Ascending aorta (tissue), 2 donors: ENCODE data around the gene FGD6. TPM values are rescaled to one million over a fixed set of nuclear protein-coding genes. Genes with fewer than 3 reads are reported as not detected.
A peak's percentile ranks its signal among the peaks of the same experiment; 100 is the strongest.
"Not testable (repeated sequence)": the region's sequence is repeated elsewhere in the genome, so short reads cannot be mapped to it uniquely, and the experiment has no call there.

Experiments used
- DNase-seq, 2 donors: peaks; one replicate each; pipeline ENCODE4 v3.0.0-alpha.2; 2019; ENCODE audit warnings: low spot score in 2 of 2
- H3K27ac ChIP-seq, 2 donors: fragments of 200-600 bp; sonication (generic); one replicate each; pipeline ENCODE4 v1.5.1; 2016 to 2017; ENCODE audit warnings: mild to moderate bottlenecking in 1 of 2
- H3K27me3 ChIP-seq: fragments of 200-600 bp; sonication (generic); one replicate; pipeline ENCODE4 v1.5.1; 2017
- H3K36me3 ChIP-seq, 2 donors: fragments of 200-600 bp; sonication (generic); one replicate each; pipeline ENCODE4 v1.5.1; 2016
- H3K4me1 ChIP-seq, 2 donors: fragments of 200-600 bp; sonication (generic); one replicate each; pipeline ENCODE4 v1.5.1; 2016 to 2017; ENCODE audit warnings: mild to moderate bottlenecking in 1 of 2
- H3K4me3 ChIP-seq, 2 donors: fragments of 200-600 bp; sonication (generic); one replicate each; pipeline ENCODE4 v1.5.1; 2016 to 2017; ENCODE audit warnings: mild to moderate bottlenecking in 1 of 2
- H3K9me3 ChIP-seq, 2 donors: fragments of 200-600 bp; sonication (generic); one replicate each; pipeline ENCODE4 v1.5.1; 2016
- CTCF ChIP-seq, 3 experiments: fragments of 200-600 bp in 2 of 3; fragments of 450-650 bp in 1 of 3; sonication (generic) in 2 of 3; IDR thresholded peaks; one replicate each; pipeline ENCODE4 v1.5.1; 2016 to 2019; ENCODE audit warnings: antibody characterized with exemption in 3 of 3, mild to moderate bottlenecking in 1 of 3, moderate library complexity in 1 of 3
- intact Hi-C: fragments of 100-400 bp; cut with DNase I; formaldehyde crosslinking; loops from one replicate; pipeline ENCODE4 v1.15.1; 2023
- total RNA-seq: library from RNA; depleted of rRNA; stranded (reverse); fragments of >200 nt; gene quantifications from one replicate; pipeline ENCODE4 v1.1.0, GENCODE V29; 2016

FGD6 gene
- total RNA-seq, 1 donor from 2014 or later: 2.0 TPM

- TF ChIP-seq CTCF (IDR thresholded peaks at IDR 0.05): no peak
- no peak overlapping the region for H3K4me3 ChIP-seq
- peaks cover 4 to 42% of the 10 kb centered on the region in 2 donors for H3K4me1 ChIP-seq
- H3K27me3 ChIP-seq: no peaks in the 10 kb centered on the region
- no peak for DNase-seq
- peaks cover 6 to 8% of the 10 kb centered on the region in 2 donors for H3K36me3 ChIP-seq
- no peaks in the 10 kb centered on the region for H3K9me3 ChIP-seq
- intact Hi-C loops: no loop called here
- H3K27ac ChIP-seq: peak overlapping the region; percentile 80 to 84
Observed at GRCh38 chr12:95240556-95240955, 23.3 kb upstream of the FGD6 start.

GRCh38 chr12:95239835-95240234 is 22.6 kb upstream of the FGD6 start:
- H3K27me3 ChIP-seq, intact Hi-C loops, H3K9me3 ChIP-seq, H3K4me3 ChIP-seq, DNase-seq, H3K36me3 ChIP-seq: not testable (repeated sequence)
- H3K4me1 ChIP-seq: peaks cover 4 to 37% of the 10 kb centered on the region in 2 donors
- peak overlapping the region; percentile 79 to 84 for H3K27ac ChIP-seq

- TF ChIP-seq CTCF (IDR thresholded peaks at IDR 0.05): no peak
- Histone ChIP-seq H3K4me1 (peaks cover 4 to 35% of the 10 kb centered on the region in 2 donors), H3K9me3 (no peaks in the 10 kb centered on the region), H3K36me3 (peaks cover 6 to 8% of the 10 kb centered on the region in 2 donors), H3K27ac (peak overlapping the region; percentile 79 to 84), H3K4me3 (no peak overlapping the region), H3K27me3 (no peaks in the 10 kb centered on the region)
- intact Hi-C loops: no loop called here
- no peak for DNase-seq
Observed at GRCh38 chr12:95239216-95239615, 21.9 kb upstream of the FGD6 start.

- H3K9me3 ChIP-seq: no peaks in the 10 kb centered on the region
- peaks cover 4 to 35% of the 10 kb centered on the region in 2 donors for H3K4me1 ChIP-seq
- no peak for TF ChIP-seq CTCF (IDR thresholded peaks at IDR 0.05)
- H3K36me3 ChIP-seq: peaks cover 0 to 8% of the 10 kb centered on the region in 2 donors
- DNase-seq: no peak
- no peaks in the 10 kb centered on the region for H3K27me3 ChIP-seq
- no peak overlapping the region for H3K4me3 ChIP-seq
- H3K27ac ChIP-seq: peak overlapping the region; percentile 33 to 84
- intact Hi-C loops: no loop called here
Observed at GRCh38 chr12:95238150-95238549, 20.9 kb upstream of the FGD6 start.

GRCh38 chr12:95237315-95237714 is 20.0 kb upstream of the FGD6 start:
- Histone ChIP-seq H3K36me3 (peaks cover 0 to under 1% of the 10 kb centered on the region in 2 donors), H3K9me3 (no peaks in the 10 kb centered on the region), H3K27ac (peak overlapping the region; percentile 1 to 7), H3K27me3 (no peaks in the 10 kb centered on the region), H3K4me3 (no peak overlapping the region), H3K4me1 (peaks cover 4 to 33% of the 10 kb centered on the region in 2 donors)
- TF ChIP-seq CTCF (IDR thresholded peaks at IDR 0.05): no peak
- intact Hi-C loops: no loop called here
- DNase-seq: no peak

- H3K27ac ChIP-seq, H3K27me3 ChIP-seq, H3K36me3 ChIP-seq, H3K4me3 ChIP-seq, DNase-seq, H3K9me3 ChIP-seq, intact Hi-C loops: not testable (repeated sequence)
- peaks cover 3 to 27% of the 10 kb centered on the region in 2 donors for H3K4me1 ChIP-seq
Observed at GRCh38 chr12:95235621-95236020, 18.4 kb upstream of the FGD6 start.

- peaks cover 3 to 16% of the 10 kb centered on the region in 2 donors for H3K4me1 ChIP-seq
- intact Hi-C loops, H3K27me3 ChIP-seq, H3K27ac ChIP-seq, H3K36me3 ChIP-seq, H3K9me3 ChIP-seq, H3K4me3 ChIP-seq, DNase-seq: not testable (repeated sequence)
Observed at GRCh38 chr12:95234187-95234586, 16.9 kb upstream of the FGD6 start.
